Fibroblast of mammary gland (primary cell): ENCODE data around the gene OPTC.
"Not testable (repeated sequence)": the region's sequence is repeated elsewhere in the genome, so short reads cannot be mapped to it uniquely, and the experiment has no call there.

ENCODE experiments used
- DNase-seq: peaks from one replicate; pipeline ENCODE4 v3.0.0-alpha.2; 2010; ENCODE audit warnings: low read depth
- H3K4me3 ChIP-seq: 2 replicates; pipeline ENCODE4 v1.5.1; 2011; ENCODE audit warnings: low read depth, mild to moderate bottlenecking, low read length, moderate library complexity; ENCODE audit not compliant: control insufficient read depth
- CTCF ChIP-seq: conservative IDR thresholded peaks from 2 replicates; pipeline ENCODE4 v1.5.1; 2011; ENCODE audit warnings: low read depth, low read length, inconsistent platforms; ENCODE audit not compliant: control insufficient read depth, insufficient read depth

OPTC gene

GRCh38 chr1:203512517-203512847, 18.5 kb downstream of the OPTC start:
- H3K4me3 ChIP-seq, result no peak overlapping the region
- DNase-seq, result no peak
- no peak for TF ChIP-seq CTCF

DNA sequence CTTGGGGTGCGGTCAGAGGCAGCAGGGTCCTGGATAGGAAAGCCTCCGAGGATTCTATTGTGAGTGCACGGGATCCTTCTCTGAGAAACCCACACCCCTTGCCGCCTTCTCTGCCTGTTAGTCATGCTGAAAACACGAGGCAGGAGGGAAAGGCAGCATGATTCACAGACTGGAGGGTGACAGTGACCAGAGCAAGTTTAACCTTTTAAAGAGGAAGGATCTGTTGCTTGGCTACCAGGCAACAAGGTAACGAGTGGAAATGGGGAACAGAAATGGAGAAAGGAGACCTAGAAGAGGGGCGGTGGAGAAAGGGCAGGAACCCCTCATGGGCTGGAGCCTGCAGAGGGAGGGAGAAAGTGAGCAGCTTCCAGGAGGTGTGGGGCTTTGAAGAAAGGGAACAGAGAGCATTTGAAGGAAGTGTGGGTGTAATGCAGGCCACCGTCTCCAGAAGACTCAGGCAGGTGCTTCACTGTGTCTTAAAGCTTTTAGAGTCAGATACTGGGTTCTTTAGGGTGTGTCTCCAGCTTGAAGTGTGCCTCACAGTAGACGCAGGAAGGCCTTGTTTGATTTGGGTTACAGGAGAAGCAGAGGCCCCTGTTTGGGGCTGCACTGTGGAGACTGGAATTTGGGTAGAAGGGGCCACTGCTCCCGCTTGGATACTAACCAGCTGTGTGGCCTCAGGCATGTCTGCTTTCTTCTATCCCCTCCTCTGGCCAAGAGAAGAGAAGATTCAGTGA, 19.1 kb downstream of the OPTC start:
- H3K4me3 ChIP-seq, result no peak overlapping the region
- DNase-seq, result peak; percentile 94

DNA sequence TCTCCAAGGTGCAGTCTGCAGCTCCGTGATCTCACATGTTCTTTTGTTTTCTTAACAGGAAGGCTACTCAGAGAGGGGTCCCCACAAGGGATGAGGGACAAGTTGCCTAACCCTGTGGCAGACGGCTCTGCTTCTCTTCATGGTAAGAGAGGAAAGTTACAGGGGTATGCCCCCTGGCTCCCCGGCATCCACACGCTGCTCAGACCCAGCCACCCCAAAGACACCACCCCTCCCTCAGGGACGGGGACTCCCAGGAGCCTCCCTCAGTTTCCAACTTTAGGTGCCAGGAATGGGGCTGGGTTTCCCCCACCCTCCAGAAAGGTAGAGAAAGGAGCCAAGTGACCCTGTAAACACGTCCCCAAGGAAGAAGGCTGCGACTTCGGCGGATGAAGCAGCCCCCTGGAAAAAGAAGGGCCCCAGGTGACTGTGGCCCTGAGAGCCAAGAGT, 19.7 kb downstream of the OPTC start:
- DNase-seq, result no peak
- no peak for TF ChIP-seq CTCF
- H3K4me3 ChIP-seq, result no peak overlapping the region

More for the DNA sequence above, 19.1 kb downstream of the OPTC start:
- no peak for TF ChIP-seq CTCF

DNA sequence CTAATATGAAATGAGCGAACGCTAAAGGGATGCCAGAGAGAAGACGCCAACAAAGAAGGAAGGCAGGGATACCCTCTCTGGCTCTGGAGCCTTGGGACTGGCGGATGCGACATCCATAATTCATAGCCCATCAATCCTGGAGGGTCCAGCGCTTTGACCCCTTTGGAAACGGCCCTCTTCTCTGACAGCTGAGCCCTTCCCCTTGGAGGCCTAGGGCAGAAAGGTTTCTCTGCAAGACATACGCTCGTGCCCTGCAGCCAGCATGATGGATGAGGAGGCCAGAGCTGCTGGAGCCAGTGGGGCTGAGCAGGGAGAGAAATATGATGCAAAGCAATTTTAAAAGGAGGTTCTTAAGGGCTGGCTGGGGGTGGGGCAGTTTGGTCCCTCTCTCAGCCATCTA, 22.2 kb downstream of the OPTC start:
- no peak for DNase-seq
- H3K4me3 ChIP-seq, result no peak overlapping the region
- TF ChIP-seq CTCF, result no peak

- TF ChIP-seq CTCF, result no peak
- no peak for DNase-seq
- H3K4me3 ChIP-seq, result no peak overlapping the region
Observed at GRCh38 chr1:203516906-203517305, 23.0 kb downstream of the OPTC start.

DNA sequence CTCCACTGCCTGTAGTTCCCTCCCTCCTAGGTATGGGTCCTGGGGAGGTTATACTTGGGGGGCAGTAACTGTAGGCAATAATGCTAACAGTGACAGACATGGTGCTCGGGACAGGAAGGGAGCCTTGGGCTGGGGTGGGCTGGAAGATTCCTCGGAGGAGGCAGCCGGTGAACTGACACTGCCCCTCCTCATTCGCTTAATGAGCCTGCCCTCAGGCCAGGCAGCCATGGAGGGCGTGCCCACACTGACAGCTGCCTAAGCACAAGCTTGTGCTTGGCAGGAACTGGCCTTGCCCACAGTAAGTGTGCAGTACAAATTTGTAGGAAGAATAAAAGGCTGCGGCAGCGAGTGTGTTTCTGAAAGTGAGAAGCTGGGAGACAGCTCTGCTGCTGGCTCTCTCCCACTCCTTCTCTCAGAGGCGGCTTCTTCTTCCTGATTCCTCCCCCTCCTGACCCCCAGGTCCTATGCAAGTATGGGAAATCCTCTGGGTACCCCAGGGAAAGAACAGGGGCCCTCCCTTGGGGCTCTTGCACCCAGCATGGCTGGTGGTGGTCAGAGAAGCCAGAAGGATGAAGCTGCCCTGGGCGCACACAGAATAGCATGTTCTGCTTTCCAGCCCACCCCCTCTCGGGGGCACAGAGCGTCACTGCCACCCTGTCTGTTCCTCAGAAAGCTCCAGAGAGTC, 23.6 kb downstream of the OPTC start:
- no peak overlapping the region for H3K4me3 ChIP-seq
- TF ChIP-seq CTCF, result no peak
- DNase-seq, result no peak

DNA sequence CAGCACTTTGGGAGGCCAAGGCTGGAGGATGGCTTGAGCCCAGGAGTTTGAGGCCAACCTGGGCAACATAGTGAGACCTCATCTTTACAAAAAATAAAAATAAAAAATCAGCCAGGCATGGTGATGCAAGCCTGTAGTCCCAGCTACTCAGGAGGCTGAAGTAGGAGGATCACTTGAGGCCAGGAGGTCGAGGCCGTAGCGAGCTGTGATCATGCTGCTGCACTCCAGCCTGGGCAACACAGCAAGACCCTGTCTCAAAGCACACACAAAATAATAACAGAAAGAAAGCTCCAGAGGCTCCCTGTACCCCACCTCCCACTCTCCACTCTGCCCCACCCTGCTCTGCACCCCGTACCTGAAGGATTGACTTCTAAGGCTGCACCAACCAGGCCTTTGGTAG, 24.2 kb downstream of the OPTC start:
- not testable (repeated sequence) for H3K4me3 ChIP-seq

More for the DNA sequence above, 24.2 kb downstream of the OPTC start:
- not testable (repeated sequence) for DNase-seq
